ENCODE data around the gene EFHD2.

Gene EFHD2

DNA sequence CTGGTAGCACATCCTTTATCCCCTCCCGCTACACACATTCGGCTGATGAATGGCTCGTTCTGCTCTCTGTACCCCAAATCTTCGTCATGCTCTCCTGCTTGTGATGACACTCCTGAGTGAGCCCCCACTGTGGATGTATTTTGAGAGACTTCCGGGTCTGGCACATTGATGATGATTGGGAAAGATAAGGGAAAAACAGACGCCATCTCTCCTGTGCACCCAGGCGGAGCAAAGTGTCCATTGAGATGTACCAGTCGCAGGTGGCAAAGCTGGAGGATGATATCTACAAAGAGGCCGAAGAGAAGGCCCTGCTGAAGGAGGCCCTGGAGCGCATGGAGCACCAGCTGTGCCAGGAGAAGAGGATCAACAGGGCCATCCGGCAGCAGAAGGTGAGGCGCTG, 27.9 kb upstream of the EFHD2 start (continued):
- TF ChIP-seq, protein P1, sequence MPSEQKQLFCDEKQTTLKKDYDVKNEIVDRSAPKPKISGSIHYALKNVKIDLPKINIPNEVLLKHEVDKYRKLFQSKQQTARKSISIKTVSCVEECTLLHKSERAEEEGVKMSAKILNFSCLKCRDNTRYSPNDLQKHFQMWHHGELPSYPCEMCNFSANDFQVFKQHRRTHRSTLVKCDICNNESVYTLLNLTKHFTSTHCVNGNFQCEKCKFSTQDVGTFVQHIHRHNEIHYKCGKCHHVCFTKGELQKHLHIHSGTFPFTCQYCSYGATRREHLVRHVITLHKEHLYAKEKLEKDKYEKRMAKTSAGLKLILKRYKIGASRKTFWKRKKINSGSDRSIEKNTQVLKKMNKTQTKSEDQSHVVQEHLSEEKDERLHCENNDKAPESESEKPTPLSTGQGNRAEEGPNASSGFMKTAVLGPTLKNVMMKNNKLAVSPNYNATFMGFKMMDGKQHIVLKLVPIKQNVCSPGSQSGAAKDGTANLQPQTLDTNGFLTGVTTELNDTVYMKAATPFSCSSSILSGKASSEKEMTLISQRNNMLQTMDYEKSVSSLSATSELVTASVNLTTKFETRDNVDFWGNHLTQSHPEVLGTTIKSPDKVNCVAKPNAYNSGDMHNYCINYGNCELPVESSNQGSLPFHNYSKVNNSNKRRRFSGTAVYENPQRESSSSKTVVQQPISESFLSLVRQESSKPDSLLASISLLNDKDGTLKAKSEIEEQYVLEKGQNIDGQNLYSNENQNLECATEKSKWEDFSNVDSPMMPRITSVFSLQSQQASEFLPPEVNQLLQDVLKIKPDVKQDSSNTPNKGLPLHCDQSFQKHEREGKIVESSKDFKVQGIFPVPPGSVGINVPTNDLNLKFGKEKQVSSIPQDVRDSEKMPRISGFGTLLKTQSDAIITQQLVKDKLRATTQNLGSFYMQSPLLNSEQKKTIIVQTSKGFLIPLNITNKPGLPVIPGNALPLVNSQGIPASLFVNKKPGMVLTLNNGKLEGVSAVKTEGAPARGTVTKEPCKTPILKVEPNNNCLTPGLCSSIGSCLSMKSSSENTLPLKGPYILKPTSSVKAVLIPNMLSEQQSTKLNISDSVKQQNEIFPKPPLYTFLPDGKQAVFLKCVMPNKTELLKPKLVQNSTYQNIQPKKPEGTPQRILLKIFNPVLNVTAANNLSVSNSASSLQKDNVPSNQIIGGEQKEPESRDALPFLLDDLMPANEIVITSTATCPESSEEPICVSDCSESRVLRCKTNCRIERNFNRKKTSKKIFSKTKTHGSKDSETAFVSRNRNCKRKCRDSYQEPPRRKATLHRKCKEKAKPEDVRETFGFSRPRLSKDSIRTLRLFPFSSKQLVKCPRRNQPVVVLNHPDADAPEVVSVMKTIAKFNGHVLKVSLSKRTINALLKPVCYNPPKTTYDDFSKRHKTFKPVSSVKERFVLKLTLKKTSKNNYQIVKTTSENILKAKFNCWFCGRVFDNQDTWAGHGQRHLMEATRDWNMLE (tag by site-specific recombination; conservative IDR thresholded peaks at IDR 0.05; ENCODE audit: low read depth), result no peak
- no peak for TF ChIP-seq SP2 (tag by site-specific recombination; IDR thresholded peaks at IDR 0.05)
- no peak for TF ChIP-seq GFI1B (tag by site-specific recombination; IDR thresholded peaks at IDR 0.05)
- no peak for TF ChIP-seq TCF7L2 (IDR thresholded peaks at IDR 0.05; ENCODE audit: borderline replicate concordance, low read depth, low read length)

DNA sequence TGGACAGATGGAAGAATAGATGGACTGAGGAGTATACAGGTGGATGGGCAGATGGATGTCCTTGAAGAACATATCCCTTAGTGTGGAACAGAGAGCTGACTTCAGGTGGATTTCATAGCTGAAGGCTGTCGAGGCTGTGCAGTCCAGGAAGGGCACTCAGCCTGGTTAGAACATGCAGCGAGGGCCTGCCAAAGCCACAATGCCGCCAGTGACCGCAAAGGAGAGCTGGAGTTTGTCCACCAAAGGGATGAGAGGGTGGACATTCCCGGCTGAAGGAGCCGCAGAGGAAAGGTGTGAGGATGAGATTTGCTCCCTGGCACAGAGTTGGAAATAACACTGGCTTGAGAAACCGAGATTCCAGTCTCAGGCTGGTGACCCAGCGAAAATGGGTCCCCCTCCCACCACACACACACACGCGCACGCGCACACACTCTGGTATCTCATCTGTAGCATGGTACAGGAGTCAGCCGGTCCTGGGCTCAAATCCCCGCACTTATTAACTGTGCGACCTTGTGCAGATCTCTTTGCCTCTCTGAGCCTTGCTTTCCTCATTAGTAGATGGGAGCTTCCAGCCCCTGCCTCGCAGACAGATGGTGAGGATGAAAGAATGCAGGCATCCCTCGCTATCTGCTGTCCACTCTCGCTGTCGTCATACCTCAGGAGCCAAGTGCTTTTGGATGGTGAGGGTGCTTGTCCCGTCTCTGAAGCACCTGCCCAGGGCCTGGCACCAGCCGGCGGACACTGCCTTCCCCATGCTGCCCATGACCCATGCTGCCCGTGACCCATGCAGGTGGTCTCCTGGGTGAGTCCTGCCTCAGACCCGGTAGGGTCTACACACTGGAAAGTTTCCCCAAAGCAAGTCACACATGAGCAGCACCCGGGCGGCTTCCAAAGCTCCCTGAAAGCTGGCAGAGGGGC, 26.8 kb upstream of the EFHD2 start:
- no peak overlapping the region for H3K4me3 ChIP-seq (ENCODE audit: low read depth, low read length)
- TF ChIP-seq ZBTB17 (tag by site-specific recombination; IDR thresholded peaks at IDR 0.05), result no peak
- no peak for TF ChIP-seq ZNF624 (tag by site-specific recombination; IDR thresholded peaks at IDR 0.05)
- TF ChIP-seq ZFP3 (tag by site-specific recombination; IDR thresholded peaks at IDR 0.05; ENCODE audit: low read depth), result no peak
- no peak for TF ChIP-seq ZNF561 (tag by site-specific recombination; IDR thresholded peaks at IDR 0.05; ENCODE audit: borderline replicate concordance)
- TF ChIP-seq ZSCAN23 (tag by site-specific recombination; IDR thresholded peaks at IDR 0.05), result no peak
- no peak for TF ChIP-seq MEIS1 (CRISPR knock-in tag; IDR thresholded peaks at IDR 0.05; ENCODE audit: borderline replicate concordance)
- TF ChIP-seq ZNF501 (tag by site-specific recombination; IDR thresholded peaks at IDR 0.05), result no peak
- no peak for TF ChIP-seq ZNF202 (tag by site-specific recombination; IDR thresholded peaks at IDR 0.05; ENCODE audit: borderline replicate concordance)
- TF ChIP-seq ZNF211 (tag by site-specific recombination; IDR thresholded peaks at IDR 0.05; ENCODE audit: low read depth), result no peak
- TF ChIP-seq PRDM1 (tag by site-specific recombination; IDR thresholded peaks at IDR 0.05), result no peak
- no peak for TF ChIP-seq SP7 (tag by site-specific recombination; IDR thresholded peaks at IDR 0.05)
- TF ChIP-seq, protein P2, sequence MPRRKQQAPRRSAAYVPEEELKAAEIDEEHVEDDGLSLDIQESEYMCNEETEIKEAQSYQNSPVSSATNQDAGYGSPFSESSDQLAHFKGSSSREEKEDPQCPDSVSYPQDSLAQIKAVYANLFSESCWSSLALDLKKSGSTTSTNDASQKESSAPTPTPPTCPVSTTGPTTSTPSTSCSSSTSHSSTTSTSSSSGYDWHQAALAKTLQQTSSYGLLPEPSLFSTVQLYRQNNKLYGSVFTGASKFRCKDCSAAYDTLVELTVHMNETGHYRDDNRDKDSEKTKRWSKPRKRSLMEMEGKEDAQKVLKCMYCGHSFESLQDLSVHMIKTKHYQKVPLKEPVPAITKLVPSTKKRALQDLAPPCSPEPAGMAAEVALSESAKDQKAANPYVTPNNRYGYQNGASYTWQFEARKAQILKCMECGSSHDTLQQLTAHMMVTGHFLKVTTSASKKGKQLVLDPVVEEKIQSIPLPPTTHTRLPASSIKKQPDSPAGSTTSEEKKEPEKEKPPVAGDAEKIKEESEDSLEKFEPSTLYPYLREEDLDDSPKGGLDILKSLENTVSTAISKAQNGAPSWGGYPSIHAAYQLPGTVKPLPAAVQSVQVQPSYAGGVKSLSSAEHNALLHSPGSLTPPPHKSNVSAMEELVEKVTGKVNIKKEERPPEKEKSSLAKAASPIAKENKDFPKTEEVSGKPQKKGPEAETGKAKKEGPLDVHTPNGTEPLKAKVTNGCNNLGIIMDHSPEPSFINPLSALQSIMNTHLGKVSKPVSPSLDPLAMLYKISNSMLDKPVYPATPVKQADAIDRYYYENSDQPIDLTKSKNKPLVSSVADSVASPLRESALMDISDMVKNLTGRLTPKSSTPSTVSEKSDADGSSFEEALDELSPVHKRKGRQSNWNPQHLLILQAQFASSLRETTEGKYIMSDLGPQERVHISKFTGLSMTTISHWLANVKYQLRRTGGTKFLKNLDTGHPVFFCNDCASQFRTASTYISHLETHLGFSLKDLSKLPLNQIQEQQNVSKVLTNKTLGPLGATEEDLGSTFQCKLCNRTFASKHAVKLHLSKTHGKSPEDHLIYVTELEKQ (tag by site-specific recombination; IDR thresholded peaks at IDR 0.05; ENCODE audit: borderline replicate concordance), result no peak
- TF ChIP-seq ZNF76 (tag by site-specific recombination; IDR thresholded peaks at IDR 0.05; ENCODE audit: borderline replicate concordance, low read depth), result no peak
- no peak for TF ChIP-seq ZNF600 (tag by site-specific recombination; IDR thresholded peaks at IDR 0.05)
- POLR2A ChIA-PET, result no interaction called here
- no peaks in the 10 kb centered on the region for H3K4me1 ChIP-seq (ENCODE audit: control insufficient read depth, insufficient read depth, low read length)
- H3K36me3 ChIP-seq (ENCODE audit: control insufficient read depth in 2 of 2, insufficient read depth in 1 of 2, low read length in 2 of 2), result no peaks in the 10 kb centered on the region
- CTCF ChIA-PET, result interaction anchor here (1.1 to 1.2 kb wide), 2 partner anchors 59 to 255 kb away, joined by 4 to 5 read pairs; no protein-coding TSS in a partner anchor
- H3K27ac ChIP-seq (ENCODE audit: extremely low read depth, low read depth, low read length), result no peak overlapping the region
- H3K9me3 ChIP-seq (ENCODE audit: control insufficient read depth, insufficient read depth, low read depth, low read length), result no peaks in the 10 kb centered on the region

All from HEK293 (cell line).